GM18909 (cell line): ENCODE data around the gene ING4.

Source experiments
- ATAC-seq: cut with Tn5 transposase; IDR thresholded peaks from one replicate; pipeline ENCODE4 v1.9.1; 2021; ENCODE audit warnings: mild to moderate bottlenecking; ENCODE audit not compliant: unreplicated experiment, poor library complexity

ING4 gene

GRCh38 chr12:6612652-6613014 is 50.3 kb downstream of the ING4 start:
- no peak for ATAC-seq

DNA sequence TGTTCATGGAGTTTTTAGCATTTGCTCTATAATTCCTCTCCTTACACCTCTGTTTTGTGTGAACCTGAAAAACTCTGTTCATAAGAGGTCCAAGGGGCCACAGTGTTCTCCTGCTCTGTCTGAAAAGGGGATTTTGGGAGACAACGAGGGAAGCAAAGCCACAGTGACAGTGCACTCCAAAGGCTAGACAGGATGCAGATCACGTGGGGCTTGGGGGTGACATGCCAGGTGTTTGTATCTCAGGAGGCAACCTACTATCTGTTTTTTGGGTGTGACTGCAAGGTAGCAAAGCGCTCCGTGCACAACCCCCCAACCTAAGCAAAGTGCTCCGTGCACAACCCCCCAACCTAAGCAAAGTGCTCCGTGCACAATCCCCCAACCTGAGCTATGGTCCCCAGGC is 50.7 kb downstream of the ING4 start:
- no peak for ATAC-seq

DNA sequence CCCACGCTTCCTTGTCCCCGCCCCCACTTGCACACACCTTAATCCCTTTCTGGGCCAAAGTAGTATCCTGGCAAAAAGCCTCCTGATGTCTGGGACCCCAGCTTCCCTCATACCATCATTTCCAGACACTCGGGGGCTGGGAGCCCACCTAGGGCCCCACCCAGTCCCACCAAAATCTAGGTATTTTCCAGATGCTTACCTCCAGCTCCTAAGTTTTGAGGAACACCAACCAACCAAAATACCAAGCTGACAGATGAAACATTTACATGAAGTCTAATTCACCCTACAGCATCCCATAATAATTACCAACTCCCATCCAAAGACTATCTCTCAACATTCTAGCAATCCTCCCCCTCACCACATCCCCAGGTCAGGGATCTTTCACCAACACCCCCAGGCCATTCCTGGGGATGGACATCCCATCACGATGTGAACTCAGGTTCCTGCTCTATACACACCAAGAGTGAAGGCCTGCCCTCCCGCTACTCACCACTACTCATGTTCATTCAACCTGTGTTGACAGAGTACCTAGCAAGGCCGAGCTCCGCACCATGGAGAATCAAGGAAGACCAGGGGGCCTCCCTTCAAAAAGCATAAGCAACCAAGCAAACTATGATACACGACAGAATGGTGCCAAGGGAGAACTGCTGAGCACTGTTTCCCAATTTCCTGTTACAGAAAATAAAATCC is 54.2 kb downstream of the ING4 start:
- ATAC-seq: no peak

GRCh38 chr12:6607751-6608591 is 54.9 kb downstream of the ING4 start:
- peak; percentile 19 for ATAC-seq

DNA sequence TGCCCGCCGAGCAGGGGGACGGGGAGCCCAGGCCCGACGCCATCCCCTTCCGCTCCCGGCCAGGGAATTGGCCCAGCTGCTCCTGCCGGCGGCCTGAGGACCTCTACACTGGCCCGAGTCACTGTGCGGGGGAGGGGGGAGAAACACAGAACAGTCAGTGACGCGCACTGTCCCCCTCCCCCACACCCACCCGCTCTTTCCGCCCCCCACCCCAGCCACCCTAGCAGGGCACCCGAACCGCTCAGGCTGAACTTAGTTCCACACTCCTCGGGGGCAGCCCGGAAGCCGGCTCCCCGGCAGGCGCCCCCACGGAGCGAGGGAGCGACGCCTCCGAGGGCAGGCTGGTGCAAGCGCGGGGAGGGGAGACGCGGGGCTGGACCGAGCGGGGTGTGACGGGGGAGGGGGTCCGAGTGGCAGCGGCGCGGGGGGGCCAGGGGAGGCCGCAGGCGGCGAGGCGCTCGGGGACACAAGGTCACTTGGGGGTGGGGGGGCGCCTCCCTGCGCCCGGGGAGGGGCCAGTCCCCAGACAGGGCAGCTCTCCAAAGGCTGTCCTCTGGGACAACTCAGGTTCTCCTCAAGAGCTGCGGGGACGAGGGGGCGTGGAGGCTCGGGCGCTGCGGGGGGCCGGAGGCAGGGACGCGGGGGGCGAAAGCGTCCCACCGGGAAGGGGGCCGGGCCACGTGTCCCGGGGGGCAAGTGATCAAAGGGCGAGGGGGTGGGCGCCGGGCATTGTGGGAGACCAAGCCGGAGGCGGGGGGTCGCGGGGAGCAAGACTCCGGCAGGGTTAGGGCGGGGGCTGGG is 56.4 kb downstream of the ING4 start:
- ATAC-seq: no peak

- ATAC-seq: no peak
Observed at GRCh38 chr12:6605421-6606330, 57.2 kb downstream of the ING4 start.

GRCh38 chr12:6604259-6605029 is 58.5 kb downstream of the ING4 start:
- ATAC-seq: no peak

DNA sequence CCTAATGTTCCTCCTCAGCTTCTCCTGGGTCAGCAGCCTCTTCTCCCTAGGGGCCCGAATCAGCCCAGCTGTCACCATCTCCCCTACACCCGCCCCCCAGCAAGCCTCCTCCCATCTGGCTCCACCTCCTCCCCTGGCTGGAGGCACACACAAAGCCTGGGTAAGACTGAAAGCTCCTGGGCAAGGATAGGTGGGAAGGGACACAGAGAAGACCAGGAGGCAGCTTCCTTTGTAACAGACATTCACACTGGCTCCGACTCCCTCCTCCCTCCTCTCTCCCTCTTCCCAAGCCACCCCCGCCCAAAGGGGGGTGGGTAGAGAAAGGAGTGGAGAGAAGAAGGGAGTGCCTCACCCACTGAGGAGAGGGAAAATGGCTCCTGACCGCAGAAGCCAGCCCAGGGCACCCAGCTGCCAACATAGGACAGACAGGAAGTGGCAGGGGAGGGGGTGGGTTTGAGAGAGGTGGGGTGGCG is 59.8 kb downstream of the ING4 start:
- no peak for ATAC-seq

GRCh38 chr12:6602526-6602925 is 60.4 kb downstream of the ING4 start:
- no peak for ATAC-seq
